ENCODE data around the gene WDR13.

Gene WDR13

DNA sequence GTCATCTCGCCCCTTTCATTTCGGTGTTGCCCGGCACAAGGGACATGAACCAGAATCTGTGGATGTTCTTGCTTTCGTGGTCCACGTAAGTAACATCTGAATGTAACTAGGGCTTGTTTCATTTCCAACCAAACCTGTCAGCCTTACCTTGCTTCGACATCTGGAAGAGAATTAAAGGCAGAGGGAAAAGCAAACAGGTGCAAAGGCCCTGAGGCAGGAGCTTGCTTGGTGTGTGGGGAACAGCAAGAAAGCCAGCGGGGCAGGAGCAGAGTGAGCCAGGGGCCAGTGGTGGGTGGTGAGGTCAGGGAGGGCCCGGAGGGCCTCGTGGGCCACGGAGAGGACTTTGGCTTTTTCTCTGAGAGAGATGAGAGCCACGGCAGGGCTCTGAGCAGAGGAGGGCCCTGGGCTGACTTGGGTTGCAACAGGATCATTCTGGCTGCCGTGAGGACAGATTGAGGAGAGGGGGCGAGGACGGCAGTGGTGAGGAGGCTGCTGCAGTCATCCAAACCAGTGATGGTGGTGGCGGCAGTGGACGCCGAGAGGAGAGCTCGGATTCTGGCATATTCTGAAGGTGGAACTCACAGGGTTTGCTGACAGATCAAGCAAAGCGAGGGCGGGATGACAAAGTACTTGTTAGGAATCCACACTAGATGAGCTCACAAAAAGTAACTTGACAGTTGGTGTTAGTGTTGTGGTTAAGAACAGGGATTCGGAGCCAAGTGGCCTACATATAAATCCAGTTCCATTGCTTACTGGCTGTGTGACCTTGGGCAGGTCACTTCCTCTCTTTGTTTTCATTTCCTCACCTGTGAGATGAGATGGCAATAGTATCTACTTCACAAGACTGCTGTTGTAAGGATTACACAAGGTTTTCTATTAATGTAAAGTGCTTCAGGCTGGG is 6.8 kb upstream of the WDR13 start:
- TF ChIP-seq, protein P1, sequence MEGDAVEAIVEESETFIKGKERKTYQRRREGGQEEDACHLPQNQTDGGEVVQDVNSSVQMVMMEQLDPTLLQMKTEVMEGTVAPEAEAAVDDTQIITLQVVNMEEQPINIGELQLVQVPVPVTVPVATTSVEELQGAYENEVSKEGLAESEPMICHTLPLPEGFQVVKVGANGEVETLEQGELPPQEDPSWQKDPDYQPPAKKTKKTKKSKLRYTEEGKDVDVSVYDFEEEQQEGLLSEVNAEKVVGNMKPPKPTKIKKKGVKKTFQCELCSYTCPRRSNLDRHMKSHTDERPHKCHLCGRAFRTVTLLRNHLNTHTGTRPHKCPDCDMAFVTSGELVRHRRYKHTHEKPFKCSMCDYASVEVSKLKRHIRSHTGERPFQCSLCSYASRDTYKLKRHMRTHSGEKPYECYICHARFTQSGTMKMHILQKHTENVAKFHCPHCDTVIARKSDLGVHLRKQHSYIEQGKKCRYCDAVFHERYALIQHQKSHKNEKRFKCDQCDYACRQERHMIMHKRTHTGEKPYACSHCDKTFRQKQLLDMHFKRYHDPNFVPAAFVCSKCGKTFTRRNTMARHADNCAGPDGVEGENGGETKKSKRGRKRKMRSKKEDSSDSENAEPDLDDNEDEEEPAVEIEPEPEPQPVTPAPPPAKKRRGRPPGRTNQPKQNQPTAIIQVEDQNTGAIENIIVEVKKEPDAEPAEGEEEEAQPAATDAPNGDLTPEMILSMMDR (IDR thresholded peaks at IDR 0.05; ENCODE audit: low read depth, low read length, missing control alignments), result no peak
- DNase-seq, result no peak
- Histone ChIP-seq H3K36me3 (replicated peaks) (no peaks in the 10 kb centered on the region), H3K27ac (peak overlapping the region; percentile 73), H3K27me3 (replicated peaks) (no peaks in the 10 kb centered on the region), H3K4me3 (ENCODE audit: low read depth, low read length) (no peak overlapping the region)
- in situ Hi-C loops (cut with HindIII; ENCODE audit: low pct_ligation_motif_present, low sequenced_read_pairs), result no loop called here

DNA sequence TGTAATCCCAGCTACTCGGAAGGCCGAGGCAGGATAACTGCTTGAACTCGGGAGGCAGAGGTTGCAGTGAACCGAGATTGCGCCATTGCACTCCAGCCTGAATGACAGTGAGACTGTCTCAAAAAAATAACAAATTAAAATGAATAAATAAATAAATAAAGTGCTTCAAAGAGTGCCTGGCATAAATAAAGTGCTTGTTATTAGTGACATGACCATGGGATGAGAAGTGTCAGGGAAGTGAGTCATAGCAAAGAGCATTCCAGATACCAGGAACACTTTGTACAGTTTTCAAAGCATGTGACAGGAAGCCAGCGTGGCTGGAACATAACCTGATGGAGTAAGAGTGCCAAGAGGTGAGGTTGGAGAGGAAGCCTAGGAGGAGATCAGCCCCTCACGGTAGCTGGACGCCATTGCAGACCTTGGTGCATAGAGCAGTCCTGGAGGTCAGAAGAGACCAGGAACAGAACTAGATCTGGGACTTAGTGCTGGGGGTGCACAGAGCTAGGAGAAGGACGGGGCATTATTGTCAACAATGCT is 6.0 kb upstream of the WDR13 start:
- peak; percentile 73 for DNase-seq
- Histone ChIP-seq H3K36me3 (replicated peaks) (no peaks in the 10 kb centered on the region), H3K4me3 (ENCODE audit: low read depth, low read length) (no peak overlapping the region), H3K27me3 (replicated peaks) (no peaks in the 10 kb centered on the region), H3K27ac (peak overlapping the region; percentile 73)
- TF ChIP-seq, protein P1 (IDR thresholded peaks at IDR 0.05; ENCODE audit: low read depth, low read length, missing control alignments), result peak; percentile 54
- in situ Hi-C loops (cut with HindIII; ENCODE audit: low pct_ligation_motif_present, low sequenced_read_pairs), result no loop called here

DNA sequence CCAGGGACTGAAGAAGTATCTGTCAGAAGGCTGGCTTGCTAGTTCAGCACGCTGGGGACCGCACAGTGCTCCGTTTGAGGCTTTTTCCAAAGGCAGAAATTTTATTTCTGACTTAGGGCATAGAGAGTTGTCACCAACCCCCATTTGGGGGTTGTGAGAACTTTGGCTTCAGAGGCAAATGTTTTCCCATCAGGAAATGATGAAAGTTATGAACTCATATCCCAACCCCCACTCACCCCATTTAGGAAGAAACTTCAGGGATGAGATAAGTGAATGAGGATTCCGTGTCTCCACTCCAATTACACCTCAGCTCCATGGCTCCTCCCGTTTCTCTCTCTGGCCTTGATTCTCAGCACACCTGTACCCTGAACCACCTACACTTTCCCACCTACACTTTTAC is 4.3 kb upstream of the WDR13 start:
- Histone ChIP-seq H3K36me3 (replicated peaks) (no peaks in the 10 kb centered on the region), H3K4me3 (ENCODE audit: low read depth, low read length) (no peak overlapping the region), H3K27ac (peak overlapping the region; percentile 37), H3K27me3 (replicated peaks) (no peaks in the 10 kb centered on the region)
- in situ Hi-C loops (cut with HindIII; ENCODE audit: low pct_ligation_motif_present, low sequenced_read_pairs), result no loop called here
- TF ChIP-seq, protein P1 (IDR thresholded peaks at IDR 0.05; ENCODE audit: low read depth, low read length, missing control alignments), result no peak
- DNase-seq, result no peak

DNA sequence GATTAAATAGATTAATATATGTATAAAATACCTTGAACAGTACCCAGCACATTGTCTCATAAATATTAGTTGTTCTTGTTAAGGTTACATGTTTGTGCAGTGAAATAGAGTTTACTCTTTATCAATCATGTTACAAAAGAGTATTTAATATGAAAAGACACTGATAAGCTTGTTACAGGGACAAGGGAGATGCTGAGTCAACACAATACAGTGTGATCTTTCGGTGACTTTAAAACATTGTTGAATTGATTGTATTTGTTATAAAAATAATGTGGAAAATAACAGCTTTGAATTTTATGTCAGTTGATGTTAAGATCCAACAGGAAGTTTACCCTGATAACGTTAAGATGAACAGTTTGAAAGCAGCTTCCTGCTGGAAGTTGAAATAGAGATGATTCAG is 1.4 kb upstream of the WDR13 start:
- H3K4me3 ChIP-seq (ENCODE audit: low read depth, low read length), result no peak overlapping the region
- TF ChIP-seq, protein P1 (IDR thresholded peaks at IDR 0.05; ENCODE audit: low read depth, low read length, missing control alignments), result no peak
- no peak for DNase-seq
- no peaks in the 10 kb centered on the region for H3K27me3 ChIP-seq (replicated peaks)
- H3K27ac ChIP-seq, result no peak overlapping the region
- in situ Hi-C loops (cut with HindIII; ENCODE audit: low pct_ligation_motif_present, low sequenced_read_pairs), result no loop called here
- peaks cover 6% of the 10 kb centered on the region for H3K36me3 ChIP-seq (replicated peaks)

DNA sequence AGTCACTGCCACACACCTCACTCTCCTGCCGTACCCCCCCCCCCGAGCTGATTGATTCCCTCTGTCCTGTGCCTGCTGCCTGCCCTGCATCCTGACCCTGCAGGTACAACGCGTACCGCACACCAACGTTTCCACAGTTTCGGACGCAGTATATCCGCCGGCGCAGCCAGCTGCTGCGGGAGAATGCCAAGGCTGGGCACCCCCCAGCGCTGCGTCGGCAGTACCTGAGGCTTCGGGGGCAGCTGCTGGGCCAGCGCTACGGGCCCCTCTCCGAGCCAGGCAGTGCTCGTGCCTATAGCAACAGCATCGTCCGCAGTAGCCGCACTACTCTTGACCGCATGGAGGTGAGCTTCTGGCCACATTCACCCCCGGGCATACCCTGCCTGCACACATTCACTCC is 1.3 kb downstream of the WDR13 start:
- in situ Hi-C loops (cut with HindIII; ENCODE audit: low pct_ligation_motif_present, low sequenced_read_pairs), result no loop called here
- DNase-seq, result no peak
- peak overlapping the region; percentile 97 for H3K27ac ChIP-seq
- peaks cover 6% of the 10 kb centered on the region for H3K36me3 ChIP-seq (replicated peaks)
- TF ChIP-seq, protein P1 (IDR thresholded peaks at IDR 0.05; ENCODE audit: low read depth, low read length, missing control alignments), result no peak
- H3K27me3 ChIP-seq (replicated peaks), result no peaks in the 10 kb centered on the region
- peak overlapping the region; percentile 71 for H3K4me3 ChIP-seq (ENCODE audit: low read depth, low read length)
